Hepatocyte (in vitro differentiated cells): ENCODE data around the gene HAGH. TPM values are rescaled to one million over a fixed set of nuclear protein-coding genes. Genes with fewer than 3 reads are reported as not detected.

Experiments
- DNase-seq: peaks from one replicate; pipeline ENCODE4 v3.0.0-alpha.2; 2016; ENCODE audit warnings: low spot score
- H2AFZ ChIP-seq: fragments of 200-600 bp; sonication (generic); 2 replicates; pipeline ENCODE4 v1.6.0; 2016; ENCODE audit warnings: antibody characterized with exemption, mild to moderate bottlenecking
- H3K27ac ChIP-seq: fragments of 200-600 bp; sonication (generic); 2 replicates; pipeline ENCODE4 v1.5.1; 2016; ENCODE audit warnings: mild to moderate bottlenecking
- H3K27me3 ChIP-seq: fragments of 200-600 bp; sonication (generic); 2 replicates; pipeline ENCODE4 v1.6.1; 2016
- H3K36me3 ChIP-seq: fragments of 200-600 bp; sonication (generic); replicated peaks from 2 replicates; pipeline ENCODE4 v1.5.1; 2016; ENCODE audit warnings: low read depth; ENCODE audit not compliant: insufficient read depth
- H3K4me1 ChIP-seq: fragments of 200-600 bp; sonication (generic); 2 replicates; pipeline ENCODE4 v1.5.1; 2016; ENCODE audit warnings: mild to moderate bottlenecking, moderate library complexity; ENCODE audit not compliant: insufficient read depth
- H3K4me2 ChIP-seq: fragments of 200-600 bp; sonication (generic); 2 replicates; pipeline ENCODE4 v1.6.0; 2016
- H3K4me3 ChIP-seq: fragments of 200-600 bp; sonication (generic); 2 replicates; pipeline ENCODE4 v1.5.1; 2016; ENCODE audit warnings: mild to moderate bottlenecking
- H3K79me2 ChIP-seq: fragments of 200-600 bp; sonication (generic); 2 replicates; pipeline ENCODE4 v1.6.0; 2017; ENCODE audit warnings: mild to moderate bottlenecking
- H3K9me2 ChIP-seq: fragments of 200-600 bp; sonication (generic); replicated peaks from 2 replicates; pipeline ENCODE4 v1.6.0; 2017; ENCODE audit warnings: mild to moderate bottlenecking; ENCODE audit not compliant: insufficient read depth
- H3K9me3 ChIP-seq: fragments of 200-600 bp; sonication (generic); 2 replicates; pipeline ENCODE4 v1.5.1; 2016; ENCODE audit warnings: low read depth, mild to moderate bottlenecking
- H4K20me1 ChIP-seq: fragments of 200-600 bp; sonication (generic); 2 replicates; pipeline ENCODE4 v1.6.0; 2016; ENCODE audit warnings: mild to moderate bottlenecking; ENCODE audit not compliant: insufficient read depth, poor library complexity, severe bottlenecking
- CTCF ChIP-seq: fragments of 200-600 bp; sonication (generic); IDR thresholded peaks from 2 replicates; pipeline ENCODE4 v1.5.1; 2016; ENCODE audit warnings: antibody characterized with exemption, mild to moderate bottlenecking; ENCODE audit not compliant: poor library complexity
- EZH2 ChIP-seq: fragments of 200-600 bp; sonication (generic); IDR thresholded peaks from 2 replicates; pipeline ENCODE4 v1.6.1; 2016; ENCODE audit warnings: antibody characterized with exemption, mild to moderate bottlenecking, borderline replicate concordance
- EZH2phosphoT487 ChIP-seq: fragments of 200-600 bp; sonication (generic); IDR thresholded peaks from one replicate; pipeline ENCODE4 v1.6.1; 2018; ENCODE audit warnings: antibody characterized with exemption, mild to moderate bottlenecking, low read depth, moderate library complexity; ENCODE audit not compliant: unreplicated experiment, severe bottlenecking
- WGBS: methylation state at CpG from one replicate; pipeline ENCODE4 v1.1.6; 2016; ENCODE audit warnings: low lambda C conversion rate; ENCODE audit errors: missing lambda C conversion rate; 5-methylcytosine and 5-hydroxymethylcytosine counted together
- polyA plus RNA-seq: library from polyadenylated mRNA; unstranded; fragments of >200 nt; fragmentation: Nextera tagmentation; extraction: Ambion mirVana; gene quantifications from 2 replicates; pipeline ENCODE4 v1.2.1, GENCODE V29; 2016
- total RNA-seq: library from RNA; depleted of rRNA; stranded (reverse); fragments of >200 nt; gene quantifications from 2 replicates; pipeline ENCODE4 v1.2.3, GENCODE V29; 2014

The HAGH gene
- total and polyA plus RNA-seq, 2 experiments from 2014 or later = 55.6 to 113 TPM

- Histone ChIP-seq H3K4me1 (peaks cover 14% of the 10 kb centered on the region), H3K4me2 (peak overlapping the region; percentile 30), H4K20me1 (no peaks in the 10 kb centered on the region), H3K9me3 (no peaks in the 10 kb centered on the region), H3K79me2 (no peaks in the 10 kb centered on the region), H3K36me3 (no peaks in the 10 kb centered on the region), H3K27ac (no peak overlapping the region), H2AFZ (no peak overlapping the region), H3K4me3 (no peak overlapping the region), H3K27me3 (no peaks in the 10 kb centered on the region), H3K9me2 (no peaks in the 10 kb centered on the region)
- TF ChIP-seq EZH2 = no peak
- TF ChIP-seq EZH2phosphoT487 = no peak
- TF ChIP-seq CTCF = no peak
- DNase-seq = peak; percentile 9
- WGBS = 95% methylated on average over 28 of the region's 33 CpGs
Observed at GRCh38 chr16:1792836-1793577, 33.6 kb downstream of the HAGH start.

GRCh38 chr16:1791943-1792812 lies 34.4 kb downstream of the HAGH start:
- WGBS = 95% methylated on average over 52 of the region's 59 CpGs
- Histone ChIP-seq H3K79me2 (no peaks in the 10 kb centered on the region), H3K27me3 (no peaks in the 10 kb centered on the region), H3K4me1 (peaks cover 14% of the 10 kb centered on the region), H3K36me3 (no peaks in the 10 kb centered on the region), H3K4me2 (no peak overlapping the region), H2AFZ (no peak overlapping the region), H3K4me3 (no peak overlapping the region), H3K9me2 (no peaks in the 10 kb centered on the region), H4K20me1 (no peaks in the 10 kb centered on the region), H3K27ac (no peak overlapping the region), H3K9me3 (no peaks in the 10 kb centered on the region)
- peak; percentile 6 for DNase-seq
- TF ChIP-seq EZH2 (no peak), EZH2phosphoT487 (no peak), CTCF (no peak)

- H2AFZ ChIP-seq = no peak overlapping the region
- H3K4me3 ChIP-seq = no peak overlapping the region
- H3K27ac ChIP-seq = no peak overlapping the region
- no peaks in the 10 kb centered on the region for H3K9me3 ChIP-seq
- H3K27me3 ChIP-seq = no peaks in the 10 kb centered on the region
- TF ChIP-seq EZH2phosphoT487 (no peak), CTCF (no peak), EZH2 (no peak)
- peaks cover 14% of the 10 kb centered on the region for H3K4me1 ChIP-seq
- H3K36me3 ChIP-seq = no peaks in the 10 kb centered on the region
- H3K9me2 ChIP-seq = no peaks in the 10 kb centered on the region
- DNase-seq = peak; percentile 5
- H3K79me2 ChIP-seq = peaks cover 6% of the 10 kb centered on the region
- WGBS = 98% methylated on average over 53 of the region's 53 CpGs
- H3K4me2 ChIP-seq = no peak overlapping the region
- H4K20me1 ChIP-seq = no peaks in the 10 kb centered on the region
Observed at GRCh38 chr16:1791256-1791942, 35.2 kb downstream of the HAGH start.
